Fibroblast of lung (primary cell): ENCODE measurements around the gene NACC1. TPM values are rescaled to one million over a fixed set of nuclear protein-coding genes. Genes with fewer than 3 reads are reported as not detected.

Experiments used
- DNase-seq, 2 donors: peaks; one replicate each; pipeline versions ENCODE4 v3.0.0 to v3.0.0-alpha.2; 2010; ENCODE audit warnings: low read depth in 2 of 2
- H2AFZ ChIP-seq: 2 replicates; pipeline ENCODE4 v1.5.1; 2012; ENCODE audit warnings: low read length, control low read depth, inconsistent platforms
- H3K27ac ChIP-seq: 2 replicates; pipeline ENCODE4 v1.5.1; 2011; ENCODE audit warnings: low read length, control low read depth; ENCODE audit not compliant: insufficient read depth
- H3K27me3 ChIP-seq: 2 replicates; pipeline ENCODE4 v1.5.1; 2011; ENCODE audit warnings: mild to moderate bottlenecking, low read length; ENCODE audit not compliant: control insufficient read depth, insufficient read depth
- H3K36me3 ChIP-seq: 2 replicates; pipeline ENCODE4 v1.5.1; 2011; ENCODE audit warnings: low read length; ENCODE audit not compliant: control insufficient read depth, insufficient read depth
- H3K4me1 ChIP-seq: 2 replicates; pipeline ENCODE4 v1.5.1; 2011; ENCODE audit warnings: low read length; ENCODE audit not compliant: control insufficient read depth, insufficient read depth; ENCODE audit errors: extremely low read depth
- H3K4me2 ChIP-seq: 2 replicates; pipeline ENCODE4 v1.5.1; 2011; ENCODE audit warnings: low read length, control low read depth; ENCODE audit not compliant: insufficient read depth; ENCODE audit errors: extremely low read depth
- H3K4me3 ChIP-seq, 4 experiments: fragments of 200-600 bp in 1 of 4; sonication (generic) in 1 of 4; replicated peaks in 1 of 4; 2 replicates each; pipeline ENCODE4 v1.5.1; 2011 to 2016; ENCODE audit warnings: low read length in 4 of 4, low read depth in 3 of 4, mild to moderate bottlenecking in 3 of 4, control low read depth in 2 of 4, inconsistent platforms in 1 of 4, mixed read lengths in 1 of 4; ENCODE audit not compliant: insufficient read depth in 1 of 4; ENCODE audit errors: control extremely low read depth in 1 of 4
- H3K79me2 ChIP-seq: 2 replicates; pipeline ENCODE4 v1.5.1; 2012; ENCODE audit warnings: mild to moderate bottlenecking, low read length, inconsistent platforms; ENCODE audit not compliant: control insufficient read depth, insufficient read depth
- H3K9ac ChIP-seq: 2 replicates; pipeline ENCODE4 v1.5.1; 2011; ENCODE audit warnings: mild to moderate bottlenecking, low read length, control low read depth; ENCODE audit not compliant: insufficient read depth
- H3K9me3 ChIP-seq: 2 replicates; pipeline ENCODE4 v1.5.1; 2012; ENCODE audit warnings: low read depth, low read length; ENCODE audit not compliant: control insufficient read depth, insufficient read depth
- H4K20me1 ChIP-seq: 2 replicates; pipeline ENCODE4 v1.5.1; 2011; ENCODE audit warnings: low read length; ENCODE audit not compliant: control insufficient read depth, insufficient read depth; ENCODE audit errors: extremely low read depth
- EZH2 ChIP-seq: IDR thresholded peaks from 2 replicates; pipeline ENCODE4 v1.5.1; 2012; ENCODE audit warnings: low read length, control low read depth, mild to moderate bottlenecking; ENCODE audit errors: missing control alignments
- polyA plus RNA-seq, 2 donors: library from polyadenylated mRNA; depleted of rRNA in 1 of 2; stranded (reverse) in 1 of 2; unstranded in 1 of 2; fragments of >200 nt; gene quantifications; 2 replicates each; pipeline ENCODE4 v1.2.1, GENCODE V29; 2011 to 2012; ENCODE audit warnings: missing spikeins in 1 of 2
- total RNA-seq: library from RNA; depleted of rRNA; stranded (reverse); fragments of >200 nt; gene quantifications from 2 replicates; pipeline ENCODE4 v1.2.1, GENCODE V29; 2014
- TF ChIP-seq, protein P1 (sequence below), 2 donors: IDR thresholded peaks in 1 of 2; conservative IDR thresholded peaks in 1 of 2; 1 replicate in 1 of 2; 2 replicates in 1 of 2; pipeline ENCODE4 v1.5.1; 2011 to 2012; ENCODE audit warnings: low read length in 2 of 2, control low read depth in 1 of 2, inconsistent platforms in 1 of 2, low read depth in 1 of 2, mild to moderate bottlenecking in 1 of 2

The NACC1 gene
- total and polyA plus RNA-seq, 2 donors (not counting 1 experiment from before 2014, with no cell fraction given), result 31.9 to 33.5 TPM

DNA sequence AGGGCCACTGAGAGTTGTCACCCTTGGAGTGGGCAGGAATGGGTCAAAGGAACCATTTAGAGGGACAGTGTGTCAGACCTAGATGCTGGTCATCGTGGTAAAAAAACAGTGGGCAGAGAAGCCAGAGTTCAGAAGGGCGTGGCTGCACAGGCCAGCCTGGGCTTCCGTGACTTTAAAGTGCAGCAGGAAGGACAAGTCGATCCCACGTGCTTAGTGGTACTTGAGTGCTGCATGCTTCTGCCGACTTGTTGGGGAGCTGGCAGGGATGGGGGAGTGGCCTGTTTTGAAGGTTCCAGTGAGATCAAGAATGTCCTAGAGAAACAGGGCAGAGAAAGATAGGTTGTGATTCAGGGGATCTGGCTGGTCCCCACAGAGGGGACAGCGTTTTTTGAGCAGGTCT is 32.4 kb upstream of the NACC1 start:
- H3K4me2 ChIP-seq, result no peak overlapping the region
- peaks cover 4% of the 10 kb centered on the region for H3K79me2 ChIP-seq
- H3K4me1 ChIP-seq, result peaks cover 9% of the 10 kb centered on the region
- H3K27ac ChIP-seq, result no peak overlapping the region
- DNase-seq, result no peak
- no peaks in the 10 kb centered on the region for H3K27me3 ChIP-seq
- H3K4me3 ChIP-seq, result no peak overlapping the region
- H3K9me3 ChIP-seq, result no peaks in the 10 kb centered on the region
- TF ChIP-seq EZH2, result no peak
- TF ChIP-seq, protein P1, sequence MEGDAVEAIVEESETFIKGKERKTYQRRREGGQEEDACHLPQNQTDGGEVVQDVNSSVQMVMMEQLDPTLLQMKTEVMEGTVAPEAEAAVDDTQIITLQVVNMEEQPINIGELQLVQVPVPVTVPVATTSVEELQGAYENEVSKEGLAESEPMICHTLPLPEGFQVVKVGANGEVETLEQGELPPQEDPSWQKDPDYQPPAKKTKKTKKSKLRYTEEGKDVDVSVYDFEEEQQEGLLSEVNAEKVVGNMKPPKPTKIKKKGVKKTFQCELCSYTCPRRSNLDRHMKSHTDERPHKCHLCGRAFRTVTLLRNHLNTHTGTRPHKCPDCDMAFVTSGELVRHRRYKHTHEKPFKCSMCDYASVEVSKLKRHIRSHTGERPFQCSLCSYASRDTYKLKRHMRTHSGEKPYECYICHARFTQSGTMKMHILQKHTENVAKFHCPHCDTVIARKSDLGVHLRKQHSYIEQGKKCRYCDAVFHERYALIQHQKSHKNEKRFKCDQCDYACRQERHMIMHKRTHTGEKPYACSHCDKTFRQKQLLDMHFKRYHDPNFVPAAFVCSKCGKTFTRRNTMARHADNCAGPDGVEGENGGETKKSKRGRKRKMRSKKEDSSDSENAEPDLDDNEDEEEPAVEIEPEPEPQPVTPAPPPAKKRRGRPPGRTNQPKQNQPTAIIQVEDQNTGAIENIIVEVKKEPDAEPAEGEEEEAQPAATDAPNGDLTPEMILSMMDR (conservative IDR thresholded peaks at IDR 0.05 in 1 of 2, IDR thresholded peaks at IDR 0.05 in 1 of 2; ENCODE audit: low read depth in 1 of 2, low read length in 2 of 2), result no peak
- peaks cover 26% of the 10 kb centered on the region for H3K36me3 ChIP-seq
- no peaks in the 10 kb centered on the region for H4K20me1 ChIP-seq
- no peak overlapping the region for H2AFZ ChIP-seq
- H3K9ac ChIP-seq, result no peak overlapping the region

DNA sequence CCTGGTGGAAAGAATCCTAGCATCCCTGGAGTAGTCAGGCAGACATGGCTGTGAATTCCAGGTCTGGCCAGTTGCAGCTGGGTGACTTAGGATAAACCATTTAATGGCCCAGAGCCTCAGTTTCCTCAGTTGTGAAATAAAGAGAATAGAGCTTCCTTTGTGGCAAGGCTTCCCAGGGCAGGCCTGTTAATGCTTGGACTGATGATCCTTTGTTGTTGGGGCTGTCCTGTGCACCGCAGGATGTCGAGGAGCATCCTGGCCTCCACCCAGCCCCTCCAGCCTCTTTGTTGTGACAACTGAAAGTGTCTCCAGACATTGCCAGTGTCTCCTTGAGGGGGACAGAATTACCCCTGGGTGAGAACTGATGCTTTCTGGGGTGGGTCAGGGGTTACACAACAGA is 31.7 kb upstream of the NACC1 start:
- TF ChIP-seq EZH2, result no peak
- TF ChIP-seq, protein P1 (conservative IDR thresholded peaks at IDR 0.05 in 1 of 2, IDR thresholded peaks at IDR 0.05 in 1 of 2; ENCODE audit: low read depth in 1 of 2, low read length in 2 of 2), result no peak
- Histone ChIP-seq H3K27me3 (no peaks in the 10 kb centered on the region), H4K20me1 (no peaks in the 10 kb centered on the region), H2AFZ (no peak overlapping the region), H3K4me1 (peaks cover 13% of the 10 kb centered on the region), H3K79me2 (peaks cover 4% of the 10 kb centered on the region), H3K9ac (no peak overlapping the region), H3K36me3 (peaks cover 26% of the 10 kb centered on the region), H3K4me3 (no peak overlapping the region), H3K4me2 (no peak overlapping the region), H3K27ac (no peak overlapping the region), H3K9me3 (no peaks in the 10 kb centered on the region)
- no peak for DNase-seq

DNA sequence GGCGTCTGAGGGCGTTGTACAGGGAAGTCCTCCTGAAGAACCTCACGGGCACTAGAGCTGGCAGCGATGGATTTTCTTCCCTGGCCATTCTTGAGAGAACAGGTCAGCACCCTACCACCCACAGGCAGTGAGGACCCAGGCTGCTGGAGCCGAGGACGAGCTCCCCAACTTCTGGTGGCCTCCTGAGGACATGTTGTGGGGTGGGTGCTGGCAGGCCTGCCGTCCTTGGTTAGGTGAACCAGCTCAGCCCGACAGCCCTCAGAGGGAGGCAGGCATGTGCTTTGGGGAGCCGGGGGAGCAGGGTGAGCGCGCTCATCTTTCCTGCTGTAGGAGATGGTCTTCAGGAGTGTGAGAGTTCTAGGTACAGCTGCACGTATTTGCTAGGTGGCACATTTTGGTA is 30.8 kb upstream of the NACC1 start:
- Histone ChIP-seq H3K27me3 (no peaks in the 10 kb centered on the region), H3K27ac (no peak overlapping the region), H4K20me1 (no peaks in the 10 kb centered on the region), H3K9ac (no peak overlapping the region), H3K4me1 (peaks cover 10% of the 10 kb centered on the region), H3K9me3 (no peaks in the 10 kb centered on the region), H3K36me3 (peaks cover 20% of the 10 kb centered on the region), H3K79me2 (peaks cover 4% of the 10 kb centered on the region), H3K4me2 (no peak overlapping the region), H3K4me3 (no peak overlapping the region), H2AFZ (no peak overlapping the region)
- TF ChIP-seq, protein P1 (conservative IDR thresholded peaks at IDR 0.05 in 1 of 2, IDR thresholded peaks at IDR 0.05 in 1 of 2; ENCODE audit: low read depth in 1 of 2, low read length in 2 of 2), result no peak
- no peak for TF ChIP-seq EZH2
- no peak for DNase-seq
